SW480 (cell line): ENCODE results near the gene BTBD17.
A peak's percentile ranks its signal among the peaks of the same experiment; 100 is the strongest.

Experiments used
- DNase-seq: peaks from one replicate; pipeline ENCODE4 v3.0.0-alpha.2; 2016; ENCODE audit warnings: low spot score

BTBD17 gene

DNA sequence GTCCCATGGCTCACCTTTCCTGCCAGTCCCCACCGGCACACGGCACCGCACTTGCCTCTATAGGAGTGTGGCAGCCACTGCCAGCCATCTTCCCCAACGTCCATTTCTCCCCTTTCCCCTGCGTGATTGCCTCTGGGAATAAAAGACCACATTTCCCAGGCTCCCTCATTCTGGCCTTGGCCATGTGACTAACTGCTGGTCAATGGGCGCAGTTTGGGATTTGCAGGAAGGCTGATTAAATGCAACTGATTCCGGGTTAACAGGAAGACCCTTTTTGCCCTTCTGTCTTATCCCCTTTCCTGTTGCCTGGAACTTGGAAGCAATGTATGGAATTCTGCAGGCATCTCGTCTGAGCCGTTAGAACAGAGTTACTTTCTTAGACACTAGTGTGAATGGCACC, 3.0 kb downstream of the BTBD17 start:
- DNase-seq: no peak

DNA sequence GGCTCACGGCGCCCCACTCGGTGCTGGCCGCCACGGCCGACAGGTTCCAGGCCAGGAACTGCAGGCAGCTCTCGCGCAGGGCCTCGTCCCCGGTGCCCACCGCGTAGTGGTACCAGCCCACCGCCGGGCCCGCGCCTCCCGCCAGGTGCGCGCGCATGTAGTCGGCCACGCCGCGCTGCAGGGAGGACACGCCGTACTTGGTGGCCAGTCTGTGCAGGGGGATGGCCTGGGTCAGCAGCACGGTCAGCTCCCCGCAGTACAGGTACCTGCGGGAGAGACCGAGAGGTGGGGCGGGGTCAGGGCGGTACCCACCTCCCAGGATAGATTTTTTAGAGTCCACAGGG, 4.2 kb downstream of the BTBD17 start:
- DNase-seq: no peak

DNA sequence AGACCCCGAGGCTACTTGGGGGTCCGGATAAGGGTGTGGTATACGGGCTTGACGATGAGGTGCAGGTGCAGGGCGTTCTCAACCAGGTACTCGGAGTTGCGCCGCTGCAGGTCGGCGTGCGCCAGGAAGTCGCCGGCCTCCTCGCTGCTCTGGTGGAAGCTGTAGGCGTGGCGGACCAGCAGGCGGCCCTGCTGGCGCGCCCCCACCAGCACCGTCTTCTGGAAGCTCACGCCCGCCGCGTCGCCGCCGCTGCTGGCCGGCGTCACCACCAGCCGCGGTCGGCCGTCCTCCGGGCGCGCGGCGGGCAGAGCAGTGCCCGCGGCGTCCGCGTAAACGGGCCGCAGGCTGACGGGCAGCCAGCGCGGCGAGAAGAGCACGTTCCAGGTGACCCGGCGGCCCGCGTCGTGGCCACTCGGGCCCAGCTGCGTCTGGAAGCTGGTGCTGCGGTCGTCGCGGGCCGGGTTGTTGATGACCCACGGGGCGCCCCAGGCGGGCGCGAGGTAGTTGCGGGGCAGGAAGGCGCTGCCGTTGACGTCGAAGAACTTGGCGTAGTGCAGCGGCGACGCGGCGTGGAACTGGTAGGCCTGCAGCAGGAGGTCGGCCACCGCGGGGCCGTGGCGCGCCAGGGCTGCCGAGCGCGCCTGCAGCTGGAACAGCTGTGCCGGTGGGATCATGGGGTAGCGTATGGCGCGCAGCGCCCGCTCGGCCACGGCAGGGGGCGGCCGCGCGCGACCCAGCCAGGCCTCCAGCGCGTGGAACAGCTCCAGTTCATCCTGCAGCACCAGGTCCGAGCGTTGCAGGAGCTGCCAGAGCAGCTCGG, 4.8 kb downstream of the BTBD17 start:
- DNase-seq: no peak

DNA sequence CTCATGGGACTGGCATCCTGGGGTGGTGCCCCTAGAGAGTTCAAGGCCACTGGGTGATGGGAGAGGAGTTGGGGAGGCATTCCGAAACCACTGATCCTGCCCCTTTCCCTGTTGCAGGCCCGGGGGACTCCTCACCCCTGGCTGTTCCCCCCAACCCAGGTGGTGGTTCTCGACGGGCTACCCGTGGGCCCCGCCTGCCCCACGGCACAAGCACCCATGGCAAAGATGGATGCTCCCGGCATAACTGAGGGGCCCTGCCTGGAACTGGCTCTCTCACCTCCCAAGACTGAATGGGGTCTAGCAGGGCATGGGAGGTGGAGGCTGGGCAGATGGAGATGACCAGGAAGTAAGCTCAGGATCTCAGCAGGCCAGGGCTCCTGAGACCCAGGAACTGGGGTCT, 6.6 kb downstream of the BTBD17 start:
- DNase-seq: no peak

DNA sequence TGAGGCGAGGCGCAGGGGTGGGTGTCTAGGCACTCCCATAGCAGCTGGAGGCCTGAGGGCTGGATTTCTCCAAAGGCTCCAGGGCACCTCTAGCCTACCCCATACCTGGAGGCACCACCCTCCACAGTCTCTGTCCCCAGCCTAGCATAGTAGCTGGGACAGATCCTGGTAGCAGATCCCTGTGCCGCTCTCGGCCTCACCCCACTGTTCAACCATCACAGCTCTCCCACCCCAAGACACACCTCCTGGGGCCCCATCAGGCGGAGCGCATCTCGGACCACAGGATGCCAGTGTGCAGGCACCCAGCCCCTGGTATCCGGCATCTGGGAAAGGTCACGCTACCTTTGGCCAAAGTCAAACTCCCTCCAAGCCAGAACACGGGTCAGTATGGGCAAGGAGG, 7.1 kb downstream of the BTBD17 start:
- no peak for DNase-seq

DNA sequence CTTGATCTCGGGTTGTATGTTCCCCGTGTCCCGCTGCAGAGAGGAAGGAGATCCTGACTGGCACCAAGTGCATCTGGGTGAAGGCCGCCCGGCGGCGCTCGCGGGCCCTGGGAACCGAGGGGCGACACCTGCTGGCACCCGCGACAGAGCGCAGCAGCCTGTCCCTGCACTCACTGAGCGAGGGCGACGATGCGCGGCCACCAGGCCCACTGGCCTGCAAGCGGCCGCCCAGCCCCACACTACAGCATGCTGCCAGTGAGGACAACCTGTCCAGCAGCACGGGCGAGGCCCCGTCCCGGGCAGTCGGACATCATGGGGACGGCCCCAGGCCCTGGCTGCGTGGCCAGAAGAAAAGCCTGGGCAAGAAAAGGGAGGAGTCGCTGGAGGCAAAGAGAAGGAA, 7.5 kb downstream of the BTBD17 start:
- no peak for DNase-seq

DNA sequence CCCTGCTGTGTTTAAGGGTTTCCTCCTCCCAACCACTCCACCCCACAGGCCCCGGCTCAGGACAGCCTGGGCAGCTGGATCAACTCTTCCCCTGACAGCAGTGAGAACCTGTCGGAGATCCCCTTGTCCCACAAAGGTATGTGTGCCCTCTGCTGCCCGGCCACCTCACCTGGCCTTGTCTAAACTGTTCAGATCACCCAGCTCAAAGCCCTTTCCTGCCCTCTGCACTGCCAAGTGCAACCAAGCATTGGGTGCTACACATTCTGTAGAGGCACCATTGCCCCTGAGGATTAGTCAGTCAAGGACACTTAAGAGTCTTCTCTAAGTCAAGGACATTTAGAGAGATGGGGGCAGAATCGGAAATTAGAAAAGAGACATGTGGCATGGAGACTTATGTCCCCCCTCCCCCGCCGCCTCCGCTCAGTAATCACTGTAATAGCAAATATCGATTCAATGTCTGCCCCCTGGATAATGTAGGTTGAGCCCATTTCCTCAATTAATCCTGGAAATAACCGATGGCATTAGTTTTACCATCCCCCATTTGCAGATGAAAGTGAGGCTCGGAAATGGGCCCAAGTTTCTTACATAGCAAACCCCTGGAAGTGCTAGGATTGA, 8.1 kb downstream of the BTBD17 start:
- DNase-seq: no peak

DNA sequence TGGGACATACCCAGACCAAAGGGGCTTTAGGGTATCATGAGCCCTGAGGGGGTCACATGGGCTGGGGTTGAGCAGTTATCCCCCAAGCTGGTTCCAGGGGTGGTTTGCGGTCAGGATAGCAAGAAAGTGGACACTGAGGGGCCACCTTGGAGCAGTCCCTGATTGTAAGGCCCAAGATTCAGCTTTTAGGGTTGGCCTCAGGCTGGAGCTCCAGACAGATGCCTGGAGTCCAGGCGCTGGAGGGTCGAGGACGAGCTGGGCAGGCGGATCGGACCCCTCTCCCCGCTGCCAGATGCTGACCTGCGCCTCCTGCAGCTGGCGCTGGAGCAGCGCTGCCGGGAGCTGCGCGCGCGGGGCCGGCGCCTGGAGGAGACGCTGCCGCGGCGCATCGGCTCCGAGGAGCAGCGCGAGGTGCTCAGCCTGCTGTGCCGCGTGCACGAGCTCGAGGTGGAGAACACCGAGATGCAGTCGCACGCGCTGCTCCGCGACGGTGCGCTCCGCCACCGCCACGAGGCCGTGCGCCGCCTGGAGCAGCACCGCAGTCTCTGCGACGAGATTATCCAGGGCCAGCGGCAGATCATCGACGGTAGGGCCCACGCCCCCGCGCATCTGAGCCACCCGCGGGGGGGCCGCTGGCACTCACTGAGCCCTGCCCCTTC, 10.0 kb downstream of the BTBD17 start:
- no peak for DNase-seq

DNA sequence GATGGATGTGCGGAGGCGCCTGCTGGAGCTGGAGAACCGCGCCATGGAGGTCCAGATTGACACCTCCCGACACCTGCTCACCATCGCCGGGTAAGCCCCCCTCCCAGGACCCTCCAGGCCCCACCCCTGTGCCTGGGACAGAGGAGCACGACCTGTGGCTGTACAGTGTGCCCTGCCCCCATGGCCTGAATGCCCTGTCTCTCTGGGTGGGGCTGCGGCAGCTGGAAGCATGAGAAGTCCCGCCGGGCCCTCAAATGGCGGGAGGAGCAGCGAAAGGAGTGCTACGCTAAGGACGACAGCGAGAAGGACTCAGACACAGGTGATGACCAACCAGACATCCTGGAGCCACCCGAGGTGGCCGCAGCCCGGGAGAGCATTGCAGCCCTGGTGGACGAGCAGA, 11.2 kb downstream of the BTBD17 start:
- no peak for DNase-seq

DNA sequence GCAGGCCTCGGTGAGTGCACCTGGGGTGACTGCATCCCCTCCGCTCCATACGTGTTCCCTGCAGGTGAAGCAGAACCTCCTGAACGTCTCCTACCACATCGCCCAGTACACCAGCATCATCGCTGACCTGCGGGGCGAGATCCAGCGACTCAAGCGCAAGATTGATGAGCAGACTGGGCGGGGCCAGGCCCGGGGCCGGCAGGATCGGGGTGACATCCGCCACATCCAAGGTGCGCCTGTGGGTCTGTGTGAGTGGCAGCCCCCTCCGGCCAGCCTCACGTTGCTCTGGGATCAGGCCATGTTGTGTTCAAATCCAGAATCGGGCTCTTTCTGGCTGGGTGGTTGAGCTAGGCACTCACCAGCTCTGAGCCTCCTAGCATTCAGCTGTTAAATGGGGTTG, 12.5 kb downstream of the BTBD17 start:
- no peak for DNase-seq

DNA sequence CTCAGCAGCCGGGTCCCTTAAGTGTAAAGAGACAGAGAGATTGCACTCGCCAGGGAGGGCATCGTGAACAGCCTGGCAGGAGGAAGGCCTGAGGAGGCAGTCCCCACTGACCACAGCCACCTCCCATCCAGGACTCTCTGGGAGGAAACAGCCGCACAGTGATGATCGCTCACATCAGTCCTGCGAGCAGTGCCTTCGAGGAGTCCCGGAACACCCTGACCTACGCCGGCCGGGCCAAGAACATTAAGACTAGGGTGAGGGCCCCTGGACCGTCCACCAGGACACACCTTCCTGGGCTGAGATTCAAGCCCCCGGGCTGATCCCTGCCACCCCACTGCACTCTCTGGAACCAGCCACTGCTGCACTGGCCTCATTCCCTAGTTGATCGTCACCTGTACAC, 14.0 kb downstream of the BTBD17 start:
- no peak for DNase-seq

DNA sequence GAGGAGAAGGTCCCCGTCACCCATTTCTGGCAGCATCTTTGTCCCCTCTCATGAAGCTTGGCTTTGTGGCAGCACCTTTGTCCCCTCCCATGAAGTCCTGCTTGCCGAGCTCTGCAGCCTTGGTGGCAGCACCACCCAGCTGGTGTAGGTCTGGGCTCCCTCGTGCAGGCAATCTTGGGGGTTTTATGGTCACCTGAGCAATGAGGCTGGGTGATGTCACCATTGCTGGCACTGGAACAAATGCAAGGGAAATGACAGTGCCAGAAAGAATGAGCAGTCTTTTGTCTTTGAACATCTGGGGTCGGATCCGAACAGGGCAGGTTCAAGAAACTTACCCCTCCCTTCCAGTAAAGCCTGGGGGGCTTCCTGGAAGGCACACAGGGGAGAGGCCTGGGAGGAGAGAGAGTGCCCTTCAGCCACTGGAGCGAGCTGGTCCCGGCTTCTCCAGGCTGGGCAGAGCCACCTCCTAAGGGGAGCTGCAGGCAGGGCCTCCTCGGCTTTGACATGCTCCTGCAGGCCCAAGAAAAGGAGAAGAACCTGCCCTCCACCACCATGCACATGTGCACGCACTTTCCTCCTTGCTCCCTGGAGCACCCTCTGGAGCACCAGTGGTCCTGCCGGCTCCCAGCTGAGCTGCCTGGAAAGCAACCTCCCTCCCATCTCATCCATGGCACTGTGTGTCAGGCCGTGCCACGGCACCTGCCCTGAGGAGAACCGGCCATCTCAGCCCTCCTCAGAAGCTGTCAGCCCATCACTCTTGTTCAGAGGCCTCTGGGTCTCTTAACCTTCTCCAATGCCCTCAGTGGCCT, 16.0 kb downstream of the BTBD17 start:
- no peak for DNase-seq

DNA sequence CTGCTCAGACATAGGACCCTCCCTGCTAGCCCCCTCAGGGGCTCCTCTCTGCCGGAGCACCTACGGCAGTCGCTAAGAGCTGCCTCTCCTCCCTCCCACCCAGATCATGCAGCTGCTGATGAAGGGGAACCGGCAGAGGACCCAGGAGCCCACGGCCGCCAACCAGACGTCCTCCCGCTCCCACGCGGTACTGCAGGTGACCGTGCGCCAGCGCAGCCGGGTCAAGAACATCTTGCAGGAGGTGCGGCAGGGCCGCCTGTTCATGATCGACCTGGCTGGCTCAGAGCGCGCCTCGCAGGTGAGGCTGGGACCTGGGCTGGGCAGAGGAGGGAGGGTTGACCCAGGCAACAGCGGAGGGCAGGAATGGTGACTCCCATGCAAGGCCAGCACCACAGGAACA, 17.0 kb downstream of the BTBD17 start:
- DNase-seq: no peak

DNA sequence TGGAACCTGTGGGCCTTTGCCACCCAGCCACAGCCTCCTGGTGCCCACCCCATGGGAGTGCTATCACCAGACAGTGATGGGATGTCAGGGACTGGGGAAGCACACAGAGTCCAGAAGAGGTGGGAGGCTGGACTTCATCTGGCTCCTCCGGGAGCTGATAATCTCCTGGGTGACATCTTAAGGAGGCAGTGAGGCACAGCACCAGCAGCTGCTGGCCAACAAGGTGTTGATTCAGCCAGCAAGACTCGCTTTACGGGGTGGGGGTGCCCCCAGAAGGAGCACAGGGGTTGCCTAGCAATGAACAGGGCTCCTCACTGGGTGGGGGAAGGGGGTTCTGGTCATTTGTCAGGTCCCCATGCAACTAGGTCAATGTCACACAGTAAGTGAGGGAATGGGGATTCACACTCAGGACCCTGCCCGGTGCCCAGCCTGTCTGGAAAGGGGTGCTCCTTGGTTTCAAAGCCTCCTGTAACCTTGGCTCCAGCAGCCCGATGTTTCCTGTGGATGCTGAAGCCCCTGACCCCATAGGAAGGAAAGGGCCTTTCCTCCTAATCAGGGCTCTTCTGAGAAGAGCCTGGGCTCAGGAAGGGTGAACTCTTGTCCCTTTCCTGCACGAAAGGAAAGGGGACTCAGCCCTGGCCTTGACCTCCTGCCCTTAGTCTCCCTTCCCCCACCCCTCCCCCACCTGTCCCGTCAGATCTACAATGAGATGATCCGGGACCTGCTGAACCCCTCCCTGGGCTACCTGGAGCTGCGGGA, 18.0 kb downstream of the BTBD17 start:
- no peak for DNase-seq

DNA sequence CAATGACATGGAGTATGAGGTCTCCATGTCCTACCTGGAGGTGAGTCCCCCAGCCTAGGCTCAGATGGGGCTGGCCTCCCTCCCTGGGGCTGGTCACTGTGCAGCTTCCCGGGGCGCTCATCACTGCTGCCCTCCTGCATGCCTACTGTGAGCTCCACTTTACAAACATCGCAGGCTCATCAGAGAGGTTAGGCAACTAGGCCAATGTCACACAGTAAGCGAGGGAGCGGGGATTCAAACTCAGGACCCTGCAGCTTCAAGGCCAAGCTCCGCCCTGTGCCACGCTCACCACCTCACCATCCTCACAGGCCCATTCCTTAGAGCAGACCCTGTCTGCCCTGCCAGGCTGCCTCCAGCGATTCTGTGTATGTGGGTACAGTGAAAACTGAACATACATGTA, 18.5 kb downstream of the BTBD17 start:
- no peak for DNase-seq

DNA sequence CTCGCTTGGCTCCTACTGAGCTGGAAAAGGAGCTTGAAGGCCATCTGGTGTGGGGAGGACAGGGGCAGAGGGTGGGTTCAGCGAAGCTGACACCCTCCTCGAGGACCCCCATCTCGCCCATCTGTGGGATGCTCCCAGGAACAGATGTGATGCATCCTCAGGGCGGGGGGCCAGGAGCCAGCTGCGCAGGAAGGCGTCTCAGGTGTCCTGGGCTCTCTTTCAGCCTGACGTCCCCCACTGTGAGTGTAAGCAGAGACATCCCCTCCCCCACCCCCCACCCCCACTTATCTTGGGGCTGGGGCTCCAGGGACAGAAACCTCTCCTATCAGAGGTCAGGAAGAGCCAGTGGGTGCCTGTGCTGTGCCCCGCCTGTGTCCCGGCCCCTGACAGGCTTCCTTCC, 19.4 kb downstream of the BTBD17 start:
- no peak for DNase-seq

DNA sequence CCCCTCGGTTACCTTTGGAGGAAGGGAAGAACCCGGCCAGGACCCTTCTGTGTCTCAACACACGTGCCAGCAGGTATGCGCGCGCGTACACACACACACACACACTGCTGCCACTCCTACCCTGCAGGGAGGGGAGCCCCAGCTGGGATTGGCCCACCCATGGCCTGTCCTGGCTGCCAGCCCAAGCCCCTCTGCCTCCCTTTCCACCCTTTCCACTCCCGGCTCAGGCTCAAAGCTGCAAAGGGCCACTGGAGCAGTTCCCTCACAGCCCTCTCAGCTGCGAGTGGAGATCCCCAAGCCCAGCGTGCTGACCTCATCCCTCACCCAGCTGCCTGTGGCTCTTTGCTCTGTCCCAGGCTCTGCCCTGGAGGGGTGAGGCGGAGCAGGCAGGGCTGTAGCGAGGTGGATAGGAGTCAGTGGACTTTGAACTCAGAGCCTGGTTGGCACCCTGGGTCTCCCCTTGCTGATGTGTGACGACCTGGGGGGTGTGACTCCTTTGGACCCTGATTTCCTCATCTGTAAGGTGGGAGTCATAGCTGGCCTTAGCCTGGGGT, 21.1 kb downstream of the BTBD17 start:
- DNase-seq: peak; percentile 41

DNA sequence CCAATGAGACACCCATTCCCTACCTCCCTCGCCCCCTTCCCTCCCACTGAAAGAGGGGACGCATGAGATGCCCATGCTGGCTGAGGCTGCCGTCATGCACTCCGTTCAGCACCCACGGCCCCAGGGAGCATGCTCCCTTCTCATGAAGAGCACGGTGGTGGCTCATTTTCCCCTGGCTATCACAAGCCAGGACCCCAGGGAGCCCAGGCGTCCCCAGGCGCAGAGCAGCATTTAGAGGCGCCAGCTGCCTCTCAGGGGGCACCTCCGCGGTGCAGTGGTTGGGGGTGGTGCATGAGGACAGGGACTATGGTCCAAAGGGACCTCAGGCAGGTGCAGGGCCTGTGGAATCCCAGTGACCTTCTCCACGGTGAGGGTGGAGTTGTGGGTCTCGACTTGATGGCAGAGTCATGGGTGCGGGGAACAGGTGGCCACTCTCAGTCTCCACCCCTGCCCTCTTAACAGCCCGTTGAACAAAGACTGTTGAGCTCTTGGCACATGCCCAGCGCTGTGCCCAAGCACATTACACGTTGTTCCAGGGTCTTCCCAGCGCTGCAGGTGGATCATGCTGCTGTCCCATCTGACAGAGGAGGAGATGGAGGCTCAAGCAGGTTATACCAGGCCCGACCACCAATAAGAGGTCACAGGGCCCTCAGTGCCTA, 22.0 kb downstream of the BTBD17 start:
- no peak for DNase-seq

DNA sequence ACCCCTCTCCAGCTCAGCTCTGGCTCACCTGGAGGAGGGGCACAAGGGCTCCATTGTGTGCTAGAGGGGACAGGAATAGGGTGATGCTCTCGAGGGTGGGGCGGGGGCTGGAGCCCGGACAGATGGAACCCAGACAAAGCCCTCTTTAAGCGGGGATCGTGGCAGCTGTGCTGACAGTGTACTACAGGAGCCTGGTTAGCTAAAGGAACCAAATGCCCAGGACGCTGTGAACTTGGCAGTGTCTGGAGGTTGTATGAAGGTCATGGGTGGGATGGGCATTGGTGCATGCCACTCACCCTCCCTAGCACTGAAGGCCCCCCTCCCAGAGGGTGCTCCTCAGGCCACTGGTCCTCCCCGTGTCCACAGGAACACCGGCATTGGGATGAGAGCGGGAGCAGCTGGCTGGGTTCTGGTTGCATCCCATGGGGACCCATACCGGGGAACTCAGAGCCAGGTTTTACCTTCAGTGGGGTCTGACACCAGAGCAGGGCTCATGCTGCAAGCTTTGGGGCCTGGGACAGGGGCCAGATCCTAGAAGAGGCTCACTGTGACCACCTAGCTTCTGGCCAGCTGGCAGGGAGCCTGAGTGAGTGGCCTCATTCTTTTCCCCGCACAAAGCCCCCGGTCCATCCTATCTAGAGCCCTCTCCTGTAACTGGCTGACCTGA, 23.7 kb downstream of the BTBD17 start:
- peak; percentile 18 for DNase-seq

DNA sequence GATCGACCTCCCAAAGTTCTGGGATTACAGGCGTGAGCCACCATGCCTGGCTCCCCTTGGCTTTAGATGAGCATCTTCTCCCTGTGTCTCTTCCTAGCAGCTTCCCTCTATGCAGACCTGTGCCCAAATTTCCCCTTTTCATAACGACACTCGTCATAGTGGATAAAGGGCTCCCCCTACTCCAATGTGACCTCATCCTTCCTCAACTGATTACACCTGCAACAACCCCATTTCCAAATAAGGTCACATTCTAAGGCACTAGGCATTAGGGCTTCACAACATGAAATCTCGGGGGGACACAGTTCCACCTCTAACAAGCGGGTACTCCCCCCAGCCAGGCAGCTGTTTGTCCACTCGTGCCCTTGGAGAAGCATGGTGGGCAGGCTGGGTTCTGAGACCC, 25.4 kb downstream of the BTBD17 start:
- no peak for DNase-seq
